ENCODE measurements around the gene TTLL9.

The TTLL9 gene

DNA sequence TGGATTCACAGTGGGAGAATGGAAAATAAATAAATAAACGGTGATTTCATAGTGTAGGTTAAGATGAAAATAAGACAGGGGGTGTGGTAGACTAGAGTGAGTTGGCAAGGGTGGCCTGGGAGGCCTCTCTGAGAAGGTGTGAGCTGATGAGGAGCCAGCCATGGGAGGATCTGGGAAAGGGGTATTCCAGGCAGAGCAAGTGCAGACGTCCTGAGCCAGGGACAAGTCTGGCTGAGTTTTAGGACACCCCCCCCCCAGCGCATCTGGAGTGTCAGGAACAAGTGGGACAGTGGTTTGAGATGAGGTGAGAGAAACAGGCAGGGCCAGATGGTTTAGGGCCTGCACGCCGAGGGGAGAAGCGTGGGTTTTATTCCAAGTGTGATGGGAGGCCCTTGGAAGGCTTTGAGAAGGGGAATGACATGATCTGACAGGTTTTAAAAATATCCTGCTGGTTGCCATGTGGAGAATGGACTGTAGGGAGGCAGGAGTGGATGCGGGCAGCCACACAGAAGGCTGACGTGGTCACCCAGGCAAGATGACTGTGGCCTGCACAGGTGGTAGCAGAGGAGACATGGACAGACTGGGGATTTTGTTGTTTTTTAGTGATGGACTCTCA, 118.7 kb downstream of the TTLL9 start:
- no peak for DNase-seq
- H3K27me3 ChIP-seq (replicated peaks): peaks cover 5% of the 10 kb centered on the region
- in situ Hi-C loops (cut with HindIII; ENCODE audit: low pct_ligation_motif_present, low sequenced_read_pairs): no loop called here
- no peaks in the 10 kb centered on the region for H3K36me3 ChIP-seq (replicated peaks)
- H3K4me3 ChIP-seq (ENCODE audit: low read depth, low read length): no peak overlapping the region
- TF ChIP-seq, protein P1, sequence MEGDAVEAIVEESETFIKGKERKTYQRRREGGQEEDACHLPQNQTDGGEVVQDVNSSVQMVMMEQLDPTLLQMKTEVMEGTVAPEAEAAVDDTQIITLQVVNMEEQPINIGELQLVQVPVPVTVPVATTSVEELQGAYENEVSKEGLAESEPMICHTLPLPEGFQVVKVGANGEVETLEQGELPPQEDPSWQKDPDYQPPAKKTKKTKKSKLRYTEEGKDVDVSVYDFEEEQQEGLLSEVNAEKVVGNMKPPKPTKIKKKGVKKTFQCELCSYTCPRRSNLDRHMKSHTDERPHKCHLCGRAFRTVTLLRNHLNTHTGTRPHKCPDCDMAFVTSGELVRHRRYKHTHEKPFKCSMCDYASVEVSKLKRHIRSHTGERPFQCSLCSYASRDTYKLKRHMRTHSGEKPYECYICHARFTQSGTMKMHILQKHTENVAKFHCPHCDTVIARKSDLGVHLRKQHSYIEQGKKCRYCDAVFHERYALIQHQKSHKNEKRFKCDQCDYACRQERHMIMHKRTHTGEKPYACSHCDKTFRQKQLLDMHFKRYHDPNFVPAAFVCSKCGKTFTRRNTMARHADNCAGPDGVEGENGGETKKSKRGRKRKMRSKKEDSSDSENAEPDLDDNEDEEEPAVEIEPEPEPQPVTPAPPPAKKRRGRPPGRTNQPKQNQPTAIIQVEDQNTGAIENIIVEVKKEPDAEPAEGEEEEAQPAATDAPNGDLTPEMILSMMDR (IDR thresholded peaks at IDR 0.05; ENCODE audit: low read depth, low read length, missing control alignments): no peak
- H3K27ac ChIP-seq: no peak overlapping the region

DNA sequence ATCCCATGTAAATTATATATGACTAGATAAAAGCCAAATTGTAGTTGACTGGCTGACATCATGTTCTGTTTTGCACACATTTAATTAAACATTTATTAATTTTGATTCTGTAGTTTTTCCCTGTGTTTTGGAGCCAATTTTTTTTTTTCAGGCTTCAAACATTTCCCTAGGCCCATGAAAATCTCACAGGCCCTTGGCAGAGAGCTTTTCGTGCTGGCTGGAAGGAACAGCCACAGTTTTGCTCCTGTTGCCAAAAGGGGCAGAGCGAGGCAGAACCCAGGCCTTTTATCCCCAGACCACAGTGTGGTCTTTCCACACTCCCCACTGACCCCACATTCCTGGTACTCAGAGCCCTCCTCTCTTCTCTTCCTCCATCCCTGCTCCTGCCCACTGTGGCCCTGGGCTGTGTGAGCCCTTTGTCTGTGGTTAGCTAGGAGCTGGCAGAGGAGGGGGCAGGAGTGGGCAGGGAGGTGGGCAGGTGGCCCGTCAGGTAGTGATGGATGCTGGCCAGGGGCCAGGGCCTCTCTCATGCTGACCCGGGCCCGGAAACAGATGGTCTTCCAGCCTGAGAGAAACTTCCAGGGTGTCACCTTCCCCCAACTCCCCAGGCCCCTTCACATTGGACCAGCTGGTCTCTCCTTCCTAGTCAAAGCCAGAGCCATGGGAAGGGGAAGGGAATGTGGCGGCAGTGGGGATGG, 120.4 kb downstream of the TTLL9 start:
- no peak for DNase-seq
- in situ Hi-C loops (cut with HindIII; ENCODE audit: low pct_ligation_motif_present, low sequenced_read_pairs): no loop called here
- TF ChIP-seq, protein P1 (IDR thresholded peaks at IDR 0.05; ENCODE audit: low read depth, low read length, missing control alignments): no peak
- Histone ChIP-seq H3K27me3 (replicated peaks) (peaks cover 5% of the 10 kb centered on the region), H3K27ac (no peak overlapping the region), H3K36me3 (replicated peaks) (no peaks in the 10 kb centered on the region), H3K4me3 (ENCODE audit: low read depth, low read length) (no peak overlapping the region)

DNA sequence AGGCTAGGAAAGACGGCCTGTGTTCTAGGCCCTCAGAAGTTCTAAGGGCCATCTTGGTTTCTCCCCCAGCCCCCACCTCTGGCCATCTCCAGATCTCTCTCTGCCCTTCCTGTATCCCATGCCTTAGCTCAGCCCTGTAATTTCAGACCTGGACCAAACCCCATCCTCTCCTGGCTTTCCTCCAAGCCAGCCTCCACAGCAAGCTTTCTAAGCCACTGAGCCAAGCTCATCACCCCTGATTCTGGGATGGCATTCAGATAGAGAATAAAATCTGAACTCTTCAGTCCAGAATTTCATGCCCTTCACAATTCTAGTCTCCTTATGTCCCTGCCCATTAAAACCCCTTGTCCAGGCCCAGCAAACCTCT, 120.9 kb downstream of the TTLL9 start:
- no peak for DNase-seq
- Histone ChIP-seq H3K4me3 (ENCODE audit: low read depth, low read length) (no peak overlapping the region), H3K27me3 (replicated peaks) (peaks cover 5% of the 10 kb centered on the region), H3K27ac (no peak overlapping the region), H3K36me3 (replicated peaks) (no peaks in the 10 kb centered on the region)
- TF ChIP-seq, protein P1 (IDR thresholded peaks at IDR 0.05; ENCODE audit: low read depth, low read length, missing control alignments): no peak
- in situ Hi-C loops (cut with HindIII; ENCODE audit: low pct_ligation_motif_present, low sequenced_read_pairs): no loop called here

DNA sequence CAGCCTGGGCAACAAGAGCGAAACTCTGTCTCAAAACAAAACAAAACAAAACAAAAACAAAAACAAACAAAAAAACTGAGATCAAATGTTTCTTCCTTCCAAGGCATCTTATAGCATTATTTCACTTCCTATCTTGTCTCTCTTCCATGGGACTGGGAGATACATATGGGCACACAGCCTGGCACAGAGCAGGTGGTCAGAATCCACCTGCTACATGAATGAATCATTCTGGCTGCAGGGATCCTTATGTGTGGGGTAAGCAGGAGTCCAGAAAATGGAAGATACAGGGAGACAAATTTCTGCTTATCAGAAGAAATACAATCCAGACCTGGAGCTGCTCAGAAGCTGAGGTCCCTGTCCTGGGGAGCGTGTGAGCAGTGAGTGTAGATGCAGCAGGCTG, 121.7 kb downstream of the TTLL9 start:
- H3K27me3 ChIP-seq (replicated peaks): peaks cover 5% of the 10 kb centered on the region
- no peaks in the 10 kb centered on the region for H3K36me3 ChIP-seq (replicated peaks)
- H3K27ac ChIP-seq: no peak overlapping the region
- in situ Hi-C loops (cut with HindIII; ENCODE audit: low pct_ligation_motif_present, low sequenced_read_pairs): no loop called here
- DNase-seq: no peak
- no peak overlapping the region for H3K4me3 ChIP-seq (ENCODE audit: low read depth, low read length)
- TF ChIP-seq, protein P1 (IDR thresholded peaks at IDR 0.05; ENCODE audit: low read depth, low read length, missing control alignments): no peak

All from brain microvascular endothelial cell (primary cell).